ENCODE measurements around the gene SYCE1L.

The SYCE1L gene

GRCh38 chr16:77194295-77195231, 4.6 kb upstream of the SYCE1L start:
- TF ChIP-seq CTCF (IDR thresholded peaks at IDR 0.05; ENCODE audit: low read depth, low read length, poor library complexity, severe bottlenecking) = no peak
- no peak for TF ChIP-seq EZH2phosphoT487 (IDR thresholded peaks at IDR 0.05; ENCODE audit: borderline replicate concordance, low read length)

GRCh38 chr16:77195411-77195810, 3.8 kb upstream of the SYCE1L start:
- H3F3A ChIP-seq (ENCODE audit: control insufficient read depth, insufficient read depth) = peaks cover 2% of the 10 kb centered on the region; the same call in 1 of the 2 replicates
- H3K4me2 ChIP-seq (ENCODE audit: low read length) = no peak overlapping the region
- no peaks in the 10 kb centered on the region for H3K9me3 ChIP-seq (ENCODE audit: control insufficient read depth, insufficient read depth, low read length)
- H3K4me1 ChIP-seq (ENCODE audit: control insufficient read depth, low read length) = peaks cover 14% of the 10 kb centered on the region
- H3K27me3 ChIP-seq (ENCODE audit: control insufficient read depth, low read length) = no peaks in the 10 kb centered on the region
- H3K4me3 ChIP-seq (ENCODE audit: low read length) = no peak overlapping the region
- peaks cover 50% of the 10 kb centered on the region for H3K79me2 ChIP-seq (ENCODE audit: control insufficient read depth, low read length)
- no peaks in the 10 kb centered on the region for H4K20me1 ChIP-seq (ENCODE audit: control insufficient read depth, insufficient read depth, low read depth, low read length)
- no peaks in the 10 kb centered on the region; the same call in 1 of the 2 replicates for H3K9me2 ChIP-seq (replicated peaks; ENCODE audit: control insufficient read depth, low read length)
- peaks cover 78% of the 10 kb centered on the region for H3K36me3 ChIP-seq (ENCODE audit: control insufficient read depth, low read length)
- no peak for TF ChIP-seq CTCF (IDR thresholded peaks at IDR 0.05; ENCODE audit: low read depth, low read length, poor library complexity, severe bottlenecking)
- no peak for TF ChIP-seq EZH2phosphoT487 (IDR thresholded peaks at IDR 0.05; ENCODE audit: borderline replicate concordance, low read length)
- no peak overlapping the region for H3K27ac ChIP-seq (ENCODE audit: low read depth, low read length)

More at GRCh38 chr16:77194295-77195231, 4.6 kb upstream of the SYCE1L start:
- H3K9me3 ChIP-seq (ENCODE audit: control insufficient read depth, insufficient read depth, low read length) = no peaks in the 10 kb centered on the region
- H3K27me3 ChIP-seq (ENCODE audit: control insufficient read depth, low read length) = no peaks in the 10 kb centered on the region
- H3F3A ChIP-seq (ENCODE audit: control insufficient read depth, insufficient read depth) = peaks cover 2% of the 10 kb centered on the region; the same call in 1 of the 2 replicates
- peaks cover 75% of the 10 kb centered on the region for H3K36me3 ChIP-seq (ENCODE audit: control insufficient read depth, low read length)
- peaks cover 57% of the 10 kb centered on the region for H3K79me2 ChIP-seq (ENCODE audit: control insufficient read depth, low read length)
- no peaks in the 10 kb centered on the region; the same call in 1 of the 2 replicates for H3K9me2 ChIP-seq (replicated peaks; ENCODE audit: control insufficient read depth, low read length)
- no peak overlapping the region for H3K4me3 ChIP-seq (ENCODE audit: low read length)
- H3K4me1 ChIP-seq (ENCODE audit: control insufficient read depth, low read length) = peaks cover 15% of the 10 kb centered on the region
- no peak overlapping the region for H3K4me2 ChIP-seq (ENCODE audit: low read length)
- no peak overlapping the region for H3K27ac ChIP-seq (ENCODE audit: low read depth, low read length)
- no peaks in the 10 kb centered on the region for H4K20me1 ChIP-seq (ENCODE audit: control insufficient read depth, insufficient read depth, low read depth, low read length)

- Histone ChIP-seq H3K79me2 (ENCODE audit: control insufficient read depth, low read length) (peaks cover 33% of the 10 kb centered on the region), H3K27ac (ENCODE audit: low read depth, low read length) (no peak overlapping the region), H4K20me1 (ENCODE audit: control insufficient read depth, insufficient read depth, low read depth, low read length) (no peaks in the 10 kb centered on the region), H3K9me2 (replicated peaks; ENCODE audit: control insufficient read depth, low read length) (no peaks in the 10 kb centered on the region; the same call in 1 of the 2 replicates), H3K9me3 (ENCODE audit: control insufficient read depth, insufficient read depth, low read length) (no peaks in the 10 kb centered on the region), H3K4me3 (ENCODE audit: low read length) (no peak overlapping the region), H3F3A (ENCODE audit: control insufficient read depth, insufficient read depth) (no peaks in the 10 kb centered on the region), H3K4me2 (ENCODE audit: low read length) (no peak overlapping the region), H3K27me3 (ENCODE audit: control insufficient read depth, low read length) (no peaks in the 10 kb centered on the region), H3K4me1 (ENCODE audit: control insufficient read depth, low read length) (peaks cover 3% of the 10 kb centered on the region), H3K36me3 (ENCODE audit: control insufficient read depth, low read length) (peaks cover 70% of the 10 kb centered on the region)
- TF ChIP-seq CTCF (IDR thresholded peaks at IDR 0.05; ENCODE audit: low read depth, low read length, poor library complexity, severe bottlenecking) (no peak), EZH2phosphoT487 (IDR thresholded peaks at IDR 0.05; ENCODE audit: borderline replicate concordance, low read length) (no peak)
Measured at GRCh38 chr16:77197747-77198146, 1.5 kb upstream of the SYCE1L start.
